Motor neuron (in vitro differentiated cells): ENCODE measurements around the gene NR2F2. TPM values are rescaled to one million over a fixed set of nuclear protein-coding genes. Genes with fewer than 3 reads are reported as not detected.

Experiments used
- ATAC-seq, 8 experiments: fragments of 200-7000 bp; cut with Tn5 transposase; replicated peaks in 6 of 8; 2 replicates each; pipeline ENCODE4 v1.8.0; 2021; ENCODE audit warnings: mild to moderate bottlenecking in 8 of 8, moderate library complexity in 8 of 8
- H3K27ac ChIP-seq, 2 donors: fragments of 250-450 bp; sonication (Bioruptor Pico); 2 replicates each; pipeline ENCODE4 v1.9.0; 2021; ENCODE audit warnings: antibody characterized with exemption in 2 of 2, mild to moderate bottlenecking in 2 of 2, moderate library complexity in 1 of 2
- H3K4me1 ChIP-seq, 2 donors: fragments of 250-450 bp; sonication (Bioruptor Pico); replicated peaks in 1 of 2; 2 replicates each; pipeline ENCODE4 v1.6.1; 2021; ENCODE audit warnings: antibody characterized with exemption in 2 of 2, mild to moderate bottlenecking in 2 of 2, moderate library complexity in 1 of 2
- H3K4me3 ChIP-seq, 5 donors: fragments of 250-450 bp; sonication (Bioruptor Pico); 2 replicates each; pipeline ENCODE4 v1.9.0; 2021; ENCODE audit warnings: antibody characterized with exemption in 5 of 5, mild to moderate bottlenecking in 5 of 5, moderate library complexity in 4 of 5
- WGBS, 10 experiments: fragments of 450-650 bp; shearing (Covaris generic); methylation state at CpG; one replicate each; pipeline ENCODE4 v1.0.0; 2022; 5-methylcytosine and 5-hydroxymethylcytosine counted together
- in situ Hi-C, 9 experiments: fragments of 400-800 bp; cut with MboI; loops; one replicate each; pipeline ENCODE4 v1.15.0; 2021; ENCODE audit warnings: low sequenced_read_pairs in 9 of 9, low pct_unique_long_range_greater_than_20kb in 2 of 9; ENCODE audit not compliant: unreplicated experiment in 9 of 9
- total RNA-seq, 8 experiments: library from RNA; unstranded; fragments of 300-600 nt; gene quantifications; 2 replicates each; pipeline versions ENCODE4 v1.2.3 to v1.2.4, GENCODE V29; 2022

The NR2F2 gene
- total RNA-seq, 8 experiments from 2014 or later: 7.5 to 28.9 (median 17.4) TPM

- in situ Hi-C loops: loop anchor here in 7 of 9 experiments (25.0 kb wide), 4 partner anchors 1087 to 1687 kb away; no protein-coding TSS in a partner anchor
- Histone ChIP-seq H3K4me3 (no peak overlapping the region), H3K4me1 (peaks cover 74 to 91% of the 10 kb centered on the region in 2 donors), H3K27ac (no peak overlapping the region)
- 0 to 95% (median 43%) methylated on average over 1 to 4 of the region's 4 CpGs for WGBS, 10 experiments
- ATAC-seq: no peak
Observed at GRCh38 chr15:96349034-96349856, 18.7 kb downstream of the NR2F2 start.

DNA sequence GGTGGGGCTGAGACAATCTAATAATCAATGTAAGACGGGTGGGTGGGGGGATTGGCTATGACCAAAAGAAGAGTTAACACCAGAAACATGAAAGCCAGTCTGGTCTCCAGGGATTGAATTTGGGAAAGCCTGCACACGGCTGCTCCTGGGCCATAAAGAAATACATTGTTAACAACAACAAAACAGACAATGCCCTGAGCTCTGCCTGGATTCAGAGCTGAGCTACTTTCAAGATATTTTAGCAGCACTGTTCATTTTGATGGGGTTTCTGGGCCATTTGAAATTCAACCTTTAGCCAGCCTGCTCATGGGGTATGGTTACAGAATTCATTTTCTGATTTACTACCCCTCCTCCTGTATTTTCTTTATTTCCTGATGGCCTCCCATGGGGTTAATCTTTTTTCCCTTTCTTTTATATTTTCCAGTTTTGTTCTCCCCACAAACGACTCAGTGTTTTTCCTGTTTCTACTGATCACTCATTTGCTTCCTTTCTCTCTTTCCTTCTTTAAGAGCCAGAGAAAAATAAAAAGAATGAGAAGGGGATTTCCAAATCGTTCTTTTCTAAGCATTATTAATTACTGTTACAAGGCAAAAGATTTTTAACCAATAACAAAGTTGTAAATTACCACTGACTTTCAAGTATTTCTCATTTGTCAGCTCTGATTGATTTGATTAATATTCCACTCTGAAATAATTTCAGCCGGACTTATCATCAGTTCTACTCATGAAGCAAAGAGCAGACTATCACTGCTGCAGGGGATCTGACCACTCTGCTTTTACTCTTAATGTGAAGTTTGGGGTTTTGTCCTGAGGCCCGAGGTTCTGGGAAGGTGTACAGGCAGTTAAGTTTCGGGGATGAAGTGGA is 19.6 kb downstream of the NR2F2 start:
- no peak for ATAC-seq
- in situ Hi-C loops: loop anchor here in 7 of 9 experiments (10.0 to 25.0 kb wide), 9 partner anchors 237 to 1688 kb away; no protein-coding TSS in a partner anchor
- Histone ChIP-seq H3K4me1 (peaks cover 70 to 88% of the 10 kb centered on the region in 2 donors), H3K27ac (no peak overlapping the region), H3K4me3 (no peak overlapping the region)
- 11 to 58% (median 42%) methylated on average over 3 to 6 of the region's 7 CpGs for WGBS, 10 experiments

DNA sequence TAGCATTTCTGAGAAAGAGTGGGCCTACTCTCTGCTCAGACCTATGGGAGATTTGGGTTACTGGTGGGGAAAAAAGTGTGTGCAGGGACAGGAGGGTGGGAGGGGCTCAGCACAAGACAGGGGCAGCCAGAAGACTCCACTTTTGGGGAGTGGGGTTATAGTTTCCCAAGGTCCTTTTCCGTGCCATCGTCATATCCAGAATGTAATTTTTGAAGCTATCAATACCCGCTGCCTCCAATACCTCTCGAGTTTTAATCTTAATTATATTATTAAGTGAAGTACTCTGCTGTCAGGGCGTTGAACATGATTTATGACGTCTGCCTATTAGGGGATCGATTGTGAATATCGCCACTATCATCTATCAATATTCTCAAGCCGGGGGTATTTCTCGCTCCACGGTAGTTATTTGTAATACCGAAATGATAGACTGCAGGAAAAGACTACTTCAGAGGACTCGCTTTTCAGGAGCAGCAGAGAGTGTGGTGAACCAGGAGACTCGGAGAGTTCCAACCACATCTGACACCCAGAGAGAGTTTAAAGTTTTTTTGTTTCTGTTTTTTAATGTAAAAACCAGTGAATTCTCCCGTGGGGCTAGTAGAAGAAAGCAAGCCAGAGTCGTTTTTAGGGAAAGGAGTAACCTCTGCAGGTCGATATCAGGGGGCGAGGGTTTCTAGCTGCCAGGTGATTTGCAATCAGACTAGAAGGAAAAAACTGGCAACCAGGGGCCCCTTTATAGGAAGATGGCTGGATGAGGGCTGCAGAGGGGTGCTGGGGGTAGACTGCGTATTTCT is 20.6 kb downstream of the NR2F2 start:
- Histone ChIP-seq H3K4me1 (peaks cover 67 to 84% of the 10 kb centered on the region in 2 donors), H3K27ac (no peak overlapping the region), H3K4me3 (peak overlapping the region in 1 of 5 donors; percentile 18)
- 0 to 100% (median 47%) methylated on average over 1 to 17 of the region's 19 CpGs for WGBS, 10 experiments
- ATAC-seq: no peak
- in situ Hi-C loops: loop anchor here in 4 of 9 experiments (10.0 to 25.0 kb wide), 5 partner anchors 236 to 1411 kb away; no protein-coding TSS in a partner anchor

DNA sequence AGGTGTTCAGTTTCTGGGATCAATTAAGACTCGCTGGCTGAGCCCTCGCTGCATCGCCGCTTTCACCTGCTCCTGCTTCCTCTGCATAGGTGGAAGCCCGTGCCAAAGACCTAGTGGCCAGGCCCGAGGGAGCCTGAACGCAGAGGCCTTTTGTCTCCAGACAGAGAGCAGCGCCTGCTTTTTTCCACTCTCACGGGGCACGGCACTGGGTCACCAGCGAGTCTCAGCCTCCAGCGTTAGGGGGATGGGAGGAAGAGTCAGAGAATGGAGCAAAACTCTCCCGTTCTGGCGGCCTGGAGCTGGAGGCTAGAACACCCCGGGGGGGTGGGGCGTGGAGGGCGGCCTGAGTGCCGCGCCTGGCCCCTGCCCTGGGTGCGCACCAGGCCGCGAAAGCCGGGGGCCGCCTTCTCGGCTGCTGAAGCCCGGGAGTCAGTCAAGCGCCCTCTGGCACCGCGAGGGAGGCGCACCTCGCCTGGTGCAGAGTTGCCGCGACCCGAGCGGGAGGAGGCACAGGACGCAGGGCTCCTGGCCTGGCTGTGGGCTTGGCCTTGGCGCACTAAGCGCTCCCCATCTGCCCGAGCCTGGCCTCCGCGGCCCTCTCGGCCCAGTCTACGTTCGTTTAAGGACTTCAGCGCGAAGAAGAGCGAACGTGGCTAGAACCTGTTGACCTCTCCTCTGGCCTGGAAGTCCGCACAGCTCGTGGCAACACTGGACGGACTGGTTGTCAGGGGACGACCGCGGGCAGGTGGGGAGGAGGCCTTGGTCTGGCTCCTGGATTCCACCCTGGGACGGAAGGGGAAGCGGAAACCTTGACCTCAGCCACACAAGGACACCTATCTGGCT is 21.5 kb downstream of the NR2F2 start:
- H3K4me3 ChIP-seq: peak overlapping the region in 3 of 5 donors; percentile 7 to 18 (median 8)
- H3K27ac ChIP-seq: no peak overlapping the region
- peak in 5 of 8 experiments; percentile 10 to 40 (median 32) for ATAC-seq
- peaks cover 60 to 75% of the 10 kb centered on the region in 2 donors for H3K4me1 ChIP-seq
- in situ Hi-C loops: loop anchor here in 4 of 9 experiments (10.0 to 25.0 kb wide), 5 partner anchors 235 to 1410 kb away; no protein-coding TSS in a partner anchor
- 24 to 100% (median 53%) methylated on average over 2 to 14 of the region's 56 CpGs; no CpG with 5 or more reads in 3 of the 10 experiments for WGBS, 10 experiments

DNA sequence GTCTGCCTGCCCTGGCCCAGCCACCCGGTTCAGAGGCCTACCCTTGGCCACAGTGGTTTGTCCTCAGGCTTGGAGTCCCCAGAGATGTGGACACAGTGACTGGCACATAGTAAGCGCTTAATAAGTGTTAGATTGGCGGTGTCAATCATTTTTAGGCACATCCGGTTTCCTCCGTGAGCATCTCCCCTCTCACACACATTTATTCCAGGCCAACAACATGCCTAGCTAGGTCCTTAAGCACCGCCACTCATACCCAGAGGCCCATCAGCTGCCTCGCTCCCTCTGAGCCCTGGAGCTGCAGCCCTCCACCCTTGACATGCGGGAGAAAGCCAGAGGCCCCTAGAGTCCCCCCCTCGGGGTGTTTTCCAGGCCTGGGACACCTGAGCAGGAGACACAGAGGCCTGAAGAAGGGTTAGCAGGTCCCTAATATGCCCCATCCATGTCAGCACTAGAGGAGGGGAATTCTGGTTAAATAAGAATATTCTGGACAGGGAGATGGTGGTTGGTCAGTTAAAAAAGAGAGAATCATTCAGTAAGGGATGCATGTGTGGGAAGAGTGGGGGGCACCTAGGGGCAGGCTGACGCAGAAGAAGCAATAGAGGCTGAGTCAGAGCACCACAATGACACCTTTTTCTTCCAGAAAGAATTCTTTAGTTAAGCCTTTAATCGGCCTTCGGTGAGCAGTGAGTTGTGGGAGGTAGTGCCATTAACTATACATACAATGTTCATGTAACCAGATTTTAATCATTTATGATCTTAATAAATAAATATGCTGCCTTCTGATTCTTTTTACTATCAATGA is 22.3 kb downstream of the NR2F2 start:
- ATAC-seq: no peak
- 43 to 100% (median 84%) methylated on average over 1 to 8 of the region's 12 CpGs for WGBS, 10 experiments
- no peak overlapping the region for H3K4me3 ChIP-seq
- in situ Hi-C loops: loop anchor here in 4 of 9 experiments (10.0 to 25.0 kb wide), 5 partner anchors 234 to 1409 kb away; no protein-coding TSS in a partner anchor
- H3K4me1 ChIP-seq: peaks cover 54 to 69% of the 10 kb centered on the region in 2 donors
- no peak overlapping the region for H3K27ac ChIP-seq

DNA sequence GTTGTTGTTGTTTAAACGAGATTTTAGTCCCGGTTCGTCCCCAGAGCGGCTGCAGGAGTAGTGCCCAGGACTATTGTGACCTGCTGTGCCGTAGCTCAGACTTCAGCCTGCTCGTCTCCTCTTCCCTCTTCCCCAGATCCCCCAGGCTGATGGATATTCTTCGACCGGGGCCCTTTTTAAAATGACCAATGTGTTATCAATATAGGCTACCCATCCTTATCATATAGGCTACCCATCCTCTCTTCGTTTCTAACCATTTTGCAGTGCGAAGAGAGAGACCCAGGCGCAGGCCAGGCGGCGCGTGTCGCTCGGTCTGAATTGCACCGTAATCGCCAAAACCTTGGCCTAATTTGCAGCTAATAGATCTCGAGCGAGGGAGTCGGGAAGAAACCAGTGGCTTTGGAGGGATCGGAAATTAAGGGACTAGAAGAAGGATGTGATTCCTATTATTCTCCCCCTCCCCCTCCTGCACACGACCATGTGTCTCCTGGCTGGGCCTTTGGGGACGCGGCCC is 23.0 kb downstream of the NR2F2 start:
- Histone ChIP-seq H3K4me1 (peaks cover 51 to 65% of the 10 kb centered on the region in 2 donors), H3K27ac (no peak overlapping the region), H3K4me3 (peak overlapping the region in 4 of 5 donors; percentile 24 to 39 (median 34))
- no peak for ATAC-seq
- WGBS, 10 experiments: 34 to 93% (median 47%) methylated on average over 1 to 24 of the region's 25 CpGs; no CpG with 5 or more reads in 1 of the 10 experiments
- in situ Hi-C loops: loop anchor here in 4 of 9 experiments (10.0 to 25.0 kb wide), 5 partner anchors 234 to 1409 kb away; no protein-coding TSS in a partner anchor

DNA sequence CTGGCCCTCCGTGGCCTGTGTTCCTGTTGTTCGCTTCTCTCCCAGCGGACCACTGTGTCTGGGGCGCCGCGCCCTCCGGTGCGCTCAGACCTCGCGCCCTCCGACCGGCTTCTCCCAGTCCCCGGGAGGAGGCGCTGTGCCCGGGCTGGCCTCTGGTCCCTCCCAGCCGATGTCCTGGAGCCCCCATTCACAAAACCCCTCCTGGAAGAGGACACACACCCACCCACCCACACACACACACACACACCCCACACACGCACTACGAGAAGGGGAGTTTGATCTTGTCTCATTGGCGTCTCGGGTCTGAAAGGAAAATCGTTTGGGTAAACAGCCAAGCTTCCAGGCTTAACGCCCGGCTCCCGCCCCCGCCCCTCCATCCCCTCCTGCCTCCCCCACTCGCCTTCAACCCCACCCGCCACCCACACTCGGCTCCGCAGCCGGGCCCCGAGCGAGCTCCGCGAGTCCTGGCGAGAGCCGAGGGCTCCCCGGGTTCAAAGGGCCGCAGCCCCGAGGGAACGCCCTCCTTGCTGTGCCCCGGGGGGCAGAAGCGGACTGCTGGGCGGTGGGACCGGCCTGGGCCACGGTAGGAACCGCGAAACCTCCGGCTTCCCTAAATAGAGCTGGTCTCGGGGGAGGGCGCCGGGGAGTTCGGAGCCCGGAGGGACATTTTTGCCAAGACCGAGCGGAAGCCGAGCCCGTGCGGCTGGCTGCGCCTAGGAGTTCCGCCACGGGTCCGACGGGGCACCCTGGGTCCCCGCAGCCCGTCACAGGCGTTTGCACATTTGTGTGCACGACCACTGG is 23.6 kb downstream of the NR2F2 start:
- WGBS, 10 experiments: 0 to 80% (median 8%) methylated on average over 1 to 16 of the region's 67 CpGs; no CpG with 5 or more reads in 5 of the 10 experiments
- peak in 7 of 8 experiments; percentile 23 to 49 (median 37) for ATAC-seq
- in situ Hi-C loops: loop anchor here in 4 of 9 experiments (10.0 to 25.0 kb wide), 5 partner anchors 233 to 1408 kb away; no protein-coding TSS in a partner anchor
- H3K4me1 ChIP-seq: peaks cover 44 to 58% of the 10 kb centered on the region in 2 donors
- no peak overlapping the region for H3K27ac ChIP-seq
- peak overlapping the region in 4 of 5 donors; percentile 24 to 39 (median 34) for H3K4me3 ChIP-seq

- 0 to 55% (median 10%) methylated on average over 1 to 9 of the region's 15 CpGs; no CpG with 5 or more reads in 1 of the 10 experiments for WGBS, 10 experiments
- in situ Hi-C loops: loop anchor here in 4 of 9 experiments (10.0 to 25.0 kb wide), 5 partner anchors 232 to 1407 kb away; no protein-coding TSS in a partner anchor
- Histone ChIP-seq H3K4me3 (peak overlapping the region in 4 of 5 donors; percentile 24 to 39 (median 34)), H3K27ac (no peak overlapping the region), H3K4me1 (peaks cover 36 to 55% of the 10 kb centered on the region in 2 donors)
- ATAC-seq: peak in 3 of 8 experiments; percentile 46 to 57 (median 53)
Observed at GRCh38 chr15:96354731-96355567, 24.4 kb downstream of the NR2F2 start.

DNA sequence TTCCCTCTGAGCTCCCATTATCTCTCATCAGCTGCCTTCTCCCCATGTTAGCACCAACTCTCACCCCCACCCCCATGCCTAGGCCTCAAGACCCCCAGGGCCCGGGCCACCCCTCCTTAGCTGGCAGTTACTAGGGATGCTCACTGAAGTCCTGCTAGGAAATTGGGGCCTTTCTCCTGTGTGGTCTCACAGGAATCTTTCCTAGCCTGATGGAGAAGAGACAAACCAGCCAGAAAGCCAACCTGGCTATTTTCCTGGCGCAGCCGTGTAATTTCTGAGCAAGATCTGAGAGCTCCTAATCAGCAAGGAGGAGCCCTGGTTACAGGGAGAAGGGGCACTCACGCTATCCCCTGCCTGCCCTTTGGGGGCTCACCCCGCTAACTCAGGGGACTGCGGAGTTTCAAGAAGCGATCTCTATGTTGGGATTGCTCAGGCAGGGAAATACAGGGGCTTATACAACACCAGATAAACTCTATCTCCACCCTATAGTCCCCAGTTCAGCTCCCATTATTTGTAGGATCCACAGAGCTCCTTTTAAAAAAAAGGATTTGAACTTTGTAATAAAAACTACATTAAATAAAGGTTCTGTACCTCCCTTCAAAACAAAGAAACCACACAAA is 25.2 kb downstream of the NR2F2 start:
- Histone ChIP-seq H3K4me3 (no peak overlapping the region), H3K27ac (no peak overlapping the region), H3K4me1 (peaks cover 34 to 51% of the 10 kb centered on the region in 2 donors)
- in situ Hi-C loops: loop anchor here in 4 of 9 experiments (10.0 to 25.0 kb wide), 5 partner anchors 232 to 1407 kb away; no protein-coding TSS in a partner anchor
- 0 to 100% (median 92%) methylated on average over 1 to 3 of the region's 7 CpGs; no CpG with 5 or more reads in 5 of the 10 experiments for WGBS, 10 experiments
- ATAC-seq: no peak
